T-cell (primary cell): ENCODE results near the gene SYT6. TPM values are rescaled to one million over a fixed set of nuclear protein-coding genes. Genes with fewer than 3 reads are reported as not detected.

Source experiments
- ATAC-seq, 4 experiments: fragments of 200-7000 bp in 3 of 4; fragments of 150-1000 bp in 1 of 4; cut with Tn5 transposase; replicated peaks in 1 of 4; 1 replicate in 3 of 4; 2 replicates in 1 of 4; pipeline ENCODE4 v1.10.0; 2021; ENCODE audit warnings: moderate library complexity in 3 of 4, mild to moderate bottlenecking in 2 of 4, moderate number of reproducible peaks in 1 of 4
- CTCF ChIA-PET, 2 donors: fragments of 300-600 bp; sonication (Branson Sonifier 250); formaldehyde crosslinking; loops; one replicate each; lab custom pipeline; 2022; ENCODE audit warnings: antibody characterized with exemption in 2 of 2; lab: Charles Lee
- POLR2A ChIA-PET, 2 donors: fragments of 300-600 bp; sonication (Branson Sonifier 250); formaldehyde crosslinking; loops; one replicate each; lab custom pipeline; 2022; ENCODE audit warnings: antibody characterized with exemption in 2 of 2; lab: Charles Lee
- DNase-seq, 35 experiments: peaks; one replicate each; pipeline versions ENCODE4 v3.0.0 to v3.0.0-alpha.2; 2013 to 2023
- H3K27ac ChIP-seq: one replicate; pipeline ENCODE4 v1.5.1; 2013; ENCODE audit warnings: low read length
- H3K27me3 ChIP-seq, 2 experiments: replicated peaks in 1 of 2; 1 replicate in 1 of 2; 2 replicates in 1 of 2; pipeline versions ENCODE4 v1.6.1 to v1.7.0; 2013; ENCODE audit warnings: low read length in 1 of 2, mixed read lengths in 1 of 2; ENCODE audit not compliant: control insufficient read depth in 2 of 2, insufficient read depth in 2 of 2; ENCODE audit errors: extremely low read depth in 1 of 2
- H3K36me3 ChIP-seq, 2 donors: 1 replicate in 1 of 2; 2 replicates in 1 of 2; pipeline versions ENCODE4 v1.6.1 to v1.7.0; 2013; ENCODE audit warnings: low read length in 1 of 2; ENCODE audit not compliant: control insufficient read depth in 2 of 2, insufficient read depth in 1 of 2; ENCODE audit errors: extremely low read depth in 1 of 2
- H3K4me1 ChIP-seq, 2 experiments: 1 replicate in 1 of 2; 2 replicates in 1 of 2; pipeline versions ENCODE4 v1.6.1 to v1.7.0; 2013; ENCODE audit warnings: low read length in 2 of 2, mixed read lengths in 1 of 2; ENCODE audit not compliant: insufficient read depth in 2 of 2, control insufficient read depth in 1 of 2; ENCODE audit errors: extremely low read depth in 1 of 2
- H3K4me3 ChIP-seq, 2 donors: 1 replicate in 1 of 2; 2 replicates in 1 of 2; pipeline versions ENCODE4 v1.5.1 to v1.7.0; 2013; ENCODE audit warnings: mild to moderate bottlenecking in 2 of 2, low read length in 1 of 2, moderate library complexity in 1 of 2; ENCODE audit not compliant: control insufficient read depth in 1 of 2; ENCODE audit errors: extremely low read depth in 1 of 2
- H3K9me3 ChIP-seq: 2 replicates; pipeline ENCODE4 v1.7.0; 2013
- H3K27ac Mint-ChIP-seq, 2 donors: one replicate each; pipeline ENCODE4 v1.8.0; 2020 to 2021; ENCODE audit warnings: mild to moderate bottlenecking in 2 of 2, mixed read lengths in 2 of 2
- H3K27me3 Mint-ChIP-seq, 2 donors: one replicate each; pipeline ENCODE4 v1.8.0; 2021 to 2022; ENCODE audit warnings: mixed read lengths in 2 of 2
- H3K36me3 Mint-ChIP-seq: one replicate; pipeline ENCODE4 v1.8.0; 2021; ENCODE audit warnings: mixed read lengths
- H3K4me1 Mint-ChIP-seq, 3 donors: one replicate each; pipeline ENCODE4 v1.8.0; 2020 to 2022; ENCODE audit warnings: mixed read lengths in 3 of 3, mild to moderate bottlenecking in 1 of 3
- H3K4me3 Mint-ChIP-seq, 3 donors: one replicate each; pipeline ENCODE4 v1.8.0; 2020 to 2022; ENCODE audit warnings: mild to moderate bottlenecking in 3 of 3, mixed read lengths in 3 of 3, moderate library complexity in 3 of 3
- H3K9me3 Mint-ChIP-seq, 3 donors: one replicate each; pipeline ENCODE4 v1.8.0; 2020 to 2022; ENCODE audit warnings: mixed read lengths in 3 of 3
- WGBS: methylation state at CpG from one replicate; pipeline ENCODE4 v1.1.5; 2013; ENCODE audit warnings: missing lambda C conversion rate; ENCODE audit not compliant: insufficient coverage; 5-methylcytosine and 5-hydroxymethylcytosine counted together
- total RNA-seq, 35 experiments: library from RNA in 6 of 35; stranded (reverse) in 6 of 35; fragments of 120-200 nt in 1 of 35; gene quantifications; one replicate each; pipeline versions ENCODE4 v1.2.1 to v1.2.4 and lab custom pipeline; 2013 to 2026

The SYT6 gene
- total RNA-seq, 5 donors from 2014 or later (not counting 1 experiment from before 2014, with no cell fraction given): 0.12 to 0.20 (median 0.18) TPM; not detected in 2

DNA sequence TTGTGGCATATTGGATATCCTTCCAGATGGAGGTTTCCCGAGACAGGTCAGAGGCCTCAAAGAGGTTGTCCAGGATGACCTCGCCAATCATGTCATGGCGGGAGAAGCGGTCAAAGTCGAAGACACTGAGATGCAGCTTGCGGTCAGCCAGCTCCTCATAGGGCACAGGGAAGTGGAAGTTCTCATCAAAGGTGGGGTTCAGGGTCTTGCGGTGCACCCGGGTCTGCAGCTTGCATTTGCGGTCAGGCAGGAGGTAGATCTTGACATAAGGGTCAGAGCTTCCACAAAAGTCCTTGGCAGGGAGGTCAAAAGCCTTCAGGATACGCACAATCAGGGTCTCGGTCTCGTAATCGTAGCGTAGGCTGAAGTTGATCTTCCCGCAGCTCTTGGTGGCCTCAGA, 16.2 kb downstream of the SYT6 start:
- POLR2A ChIA-PET: interaction anchor here in 1 of 2 donors (0.6 kb wide), 1 partner anchor 35 kb away, joined by 5 read pairs; no protein-coding TSS in a partner anchor
- no peaks in the 10 kb centered on the region for H3K4me1 ChIP-seq
- peaks cover 0 to 26% of the 10 kb centered on the region in 2 experiments for H3K27me3 ChIP-seq
- no peaks in the 10 kb centered on the region for H3K36me3 Mint-ChIP-seq
- ATAC-seq (no peak), DNase-seq (no peak)
- 92% methylated on average over 14 of the region's 15 CpGs for WGBS
- H3K4me1 Mint-ChIP-seq: no peaks in the 10 kb centered on the region
- no peak overlapping the region for H3K4me3 ChIP-seq
- H3K9me3 ChIP-seq: no peaks in the 10 kb centered on the region
- no peaks in the 10 kb centered on the region for H3K9me3 Mint-ChIP-seq
- no peak overlapping the region for H3K27ac Mint-ChIP-seq
- no peak overlapping the region for H3K27ac ChIP-seq
- no peaks in the 10 kb centered on the region for H3K36me3 ChIP-seq
- peaks cover 4 to 24% of the 10 kb centered on the region in 2 donors for H3K27me3 Mint-ChIP-seq
- CTCF ChIA-PET: no interaction called here
- no peak overlapping the region for H3K4me3 Mint-ChIP-seq

DNA sequence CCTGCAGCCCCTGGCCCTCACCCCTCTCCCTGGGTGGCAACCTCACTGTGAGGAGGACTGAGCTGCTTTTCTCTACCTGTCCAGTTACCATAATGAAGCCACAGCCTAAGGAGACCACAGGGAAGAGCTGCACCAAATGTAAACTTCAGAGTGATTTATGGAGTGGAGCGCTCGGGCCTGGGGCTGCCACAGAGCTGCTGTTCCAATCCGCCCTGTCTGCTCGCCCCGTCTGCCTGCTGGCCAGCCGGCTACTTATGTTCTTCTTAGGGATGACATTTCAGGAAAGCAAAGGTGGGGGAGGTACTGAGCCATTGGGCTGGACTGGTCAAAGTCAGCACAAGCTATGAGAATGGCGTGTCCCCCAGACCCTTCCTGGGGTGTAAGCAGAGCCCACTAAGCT, 17.9 kb downstream of the SYT6 start:
- no peak overlapping the region for H3K4me3 Mint-ChIP-seq
- ChIA-PET CTCF (interaction anchor here in 1 of 2 donors (0.7 kb wide), 1 partner anchor 12 kb away, joined by 3 read pairs; no protein-coding TSS in a partner anchor), POLR2A (no interaction called here)
- ATAC-seq (no peak), DNase-seq (no peak)
- no peak overlapping the region for H3K4me3 ChIP-seq
- H3K27me3 Mint-ChIP-seq: peaks cover 6 to 24% of the 10 kb centered on the region in 2 donors
- H3K36me3 Mint-ChIP-seq: no peaks in the 10 kb centered on the region
- H3K4me1 Mint-ChIP-seq: no peaks in the 10 kb centered on the region
- H3K27ac Mint-ChIP-seq: no peak overlapping the region
- H3K27me3 ChIP-seq: peaks cover 0 to 30% of the 10 kb centered on the region in 2 experiments
- H3K9me3 Mint-ChIP-seq: no peaks in the 10 kb centered on the region
- H3K9me3 ChIP-seq: no peaks in the 10 kb centered on the region
- H3K27ac ChIP-seq: no peak overlapping the region
- no peaks in the 10 kb centered on the region for H3K36me3 ChIP-seq
- no peaks in the 10 kb centered on the region for H3K4me1 ChIP-seq
- 88% methylated on average over 6 of the region's 7 CpGs for WGBS

DNA sequence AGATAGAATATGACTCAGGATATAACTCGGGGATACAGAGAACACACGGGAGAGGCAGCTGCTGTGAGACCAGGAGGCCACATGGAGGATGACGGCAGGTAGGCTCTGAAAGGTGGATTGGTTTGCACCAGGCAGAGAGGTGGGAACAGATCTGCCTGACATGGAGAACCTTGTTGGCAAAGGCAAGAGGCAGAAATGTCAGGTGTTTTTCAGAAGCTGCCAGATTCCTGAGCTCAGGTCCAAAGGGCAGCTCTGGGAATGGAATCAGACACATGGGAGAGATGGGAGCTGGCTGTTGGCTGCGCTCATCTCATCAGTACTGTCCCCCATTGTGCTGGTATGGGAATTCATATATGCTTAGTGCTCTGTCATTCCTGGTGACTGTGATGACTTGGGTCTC, 19.2 kb downstream of the SYT6 start:
- Mint-ChIP-seq H3K9me3 (no peaks in the 10 kb centered on the region), H3K27me3 (peaks cover 11 to 20% of the 10 kb centered on the region in 2 donors), H3K27ac (no peak overlapping the region), H3K4me3 (no peak overlapping the region), H3K36me3 (no peaks in the 10 kb centered on the region), H3K4me1 (peaks cover under 1 to 9% (median 6%) of the 10 kb centered on the region in 3 donors)
- DNase-seq (no peak), ATAC-seq (no peak)
- H3K27ac ChIP-seq: no peak overlapping the region
- no peaks in the 10 kb centered on the region for H3K36me3 ChIP-seq
- peaks cover 0 to 34% of the 10 kb centered on the region in 2 experiments for H3K27me3 ChIP-seq
- no peak overlapping the region for H3K4me3 ChIP-seq
- ChIA-PET POLR2A (no interaction called here), CTCF (no interaction called here)
- no peaks in the 10 kb centered on the region for H3K4me1 ChIP-seq
- H3K9me3 ChIP-seq: no peaks in the 10 kb centered on the region
- WGBS: 97% methylated on average over 3 of the region's 4 CpGs

DNA sequence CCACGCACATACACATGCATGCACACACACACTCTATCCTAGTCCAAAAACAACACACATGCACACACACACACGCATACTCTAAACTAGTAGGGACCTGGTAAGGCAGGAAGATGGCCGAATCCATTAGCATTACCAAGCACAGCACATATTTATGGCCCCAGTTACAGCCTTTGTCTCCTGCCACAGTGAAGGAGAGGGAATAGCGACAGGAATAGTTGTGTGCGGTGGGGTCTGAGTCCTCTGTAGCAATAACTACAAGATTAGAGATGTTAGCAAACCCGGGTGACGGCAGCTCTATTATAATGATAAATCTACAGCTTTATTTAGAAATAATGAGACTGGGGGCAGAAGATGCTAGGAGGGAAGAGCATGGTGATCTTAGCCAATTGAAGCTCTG, 20.5 kb downstream of the SYT6 start:
- ChIA-PET POLR2A (no interaction called here), CTCF (interaction anchor here in 1 of 2 donors (0.7 kb wide), 1 partner anchor 15 kb away, joined by 6 read pairs; no protein-coding TSS in a partner anchor)
- Mint-ChIP-seq H3K4me3 (no peak overlapping the region), H3K27me3 (peaks cover 11 to 20% of the 10 kb centered on the region in 2 donors), H3K27ac (no peak overlapping the region), H3K9me3 (no peaks in the 10 kb centered on the region), H3K4me1 (peaks cover 9 to 20% (median 13%) of the 10 kb centered on the region in 3 donors), H3K36me3 (no peaks in the 10 kb centered on the region)
- Histone ChIP-seq H3K4me1 (peaks cover 0 to 2% of the 10 kb centered on the region in 2 experiments), H3K36me3 (no peaks in the 10 kb centered on the region), H3K9me3 (no peaks in the 10 kb centered on the region), H3K27me3 (peaks cover 0 to 34% of the 10 kb centered on the region in 2 experiments), H3K4me3 (no peak overlapping the region), H3K27ac (no peak overlapping the region)
- no peak for DNase-seq
- no CpG with 5 or more reads among the region's 7 CpGs for WGBS
- ATAC-seq: no peak

DNA sequence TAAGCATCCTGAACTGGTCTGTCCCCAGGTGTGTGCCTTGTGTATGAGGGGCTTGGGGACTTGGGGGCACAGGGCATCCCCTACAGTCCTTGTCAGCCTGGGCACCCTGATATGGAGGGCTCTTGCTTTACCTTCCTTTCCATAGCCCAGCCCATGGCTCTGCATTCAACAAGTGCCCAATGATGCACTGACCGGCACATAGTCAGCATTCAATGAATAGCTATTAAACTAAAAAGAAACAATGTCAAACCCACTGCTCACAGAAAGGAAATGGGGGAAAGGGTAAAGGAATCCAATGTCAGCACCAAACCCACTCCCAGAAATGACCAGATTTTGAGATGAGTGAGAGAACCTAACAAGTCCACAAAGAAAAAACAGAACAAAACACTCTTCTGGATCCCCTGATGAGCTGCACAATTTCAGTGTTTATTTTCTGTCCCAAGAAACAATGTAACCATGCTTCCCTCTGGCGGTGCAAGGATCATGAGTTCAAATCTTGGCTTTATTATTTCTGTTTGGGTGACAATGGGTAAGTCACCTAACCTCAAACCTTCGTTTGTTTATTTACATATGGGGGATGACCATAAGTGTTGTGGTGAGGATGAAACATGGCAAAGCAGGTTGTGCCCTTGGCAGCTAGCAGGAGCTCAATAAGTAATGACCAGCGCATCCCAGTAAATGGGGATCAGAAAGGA, 22.0 kb downstream of the SYT6 start:
- peaks cover 11 to 16% of the 10 kb centered on the region in 2 donors for H3K27me3 Mint-ChIP-seq
- 80% methylated on average over 2 of the region's 4 CpGs for whole genome bisulfite sequencing
- Histone ChIP-seq H3K9me3 (no peaks in the 10 kb centered on the region), H3K4me1 (peaks cover 0 to 2% of the 10 kb centered on the region in 2 experiments), H3K27ac (no peak overlapping the region), H3K4me3 (no peak overlapping the region), H3K27me3 (peaks cover 0 to 25% of the 10 kb centered on the region in 2 experiments), H3K36me3 (no peaks in the 10 kb centered on the region)
- no peak for ATAC-seq
- DNase-seq: no peak
- peaks cover 9 to 20% (median 13%) of the 10 kb centered on the region in 3 donors for H3K4me1 Mint-ChIP-seq
- no peaks in the 10 kb centered on the region for H3K36me3 Mint-ChIP-seq
- CTCF ChIA-PET: no interaction called here
- H3K9me3 Mint-ChIP-seq: no peaks in the 10 kb centered on the region
- H3K4me3 Mint-ChIP-seq: no peak overlapping the region
- POLR2A ChIA-PET: no interaction called here
- peak overlapping the region in 1 of 2 donors; percentile 13 for H3K27ac Mint-ChIP-seq

DNA sequence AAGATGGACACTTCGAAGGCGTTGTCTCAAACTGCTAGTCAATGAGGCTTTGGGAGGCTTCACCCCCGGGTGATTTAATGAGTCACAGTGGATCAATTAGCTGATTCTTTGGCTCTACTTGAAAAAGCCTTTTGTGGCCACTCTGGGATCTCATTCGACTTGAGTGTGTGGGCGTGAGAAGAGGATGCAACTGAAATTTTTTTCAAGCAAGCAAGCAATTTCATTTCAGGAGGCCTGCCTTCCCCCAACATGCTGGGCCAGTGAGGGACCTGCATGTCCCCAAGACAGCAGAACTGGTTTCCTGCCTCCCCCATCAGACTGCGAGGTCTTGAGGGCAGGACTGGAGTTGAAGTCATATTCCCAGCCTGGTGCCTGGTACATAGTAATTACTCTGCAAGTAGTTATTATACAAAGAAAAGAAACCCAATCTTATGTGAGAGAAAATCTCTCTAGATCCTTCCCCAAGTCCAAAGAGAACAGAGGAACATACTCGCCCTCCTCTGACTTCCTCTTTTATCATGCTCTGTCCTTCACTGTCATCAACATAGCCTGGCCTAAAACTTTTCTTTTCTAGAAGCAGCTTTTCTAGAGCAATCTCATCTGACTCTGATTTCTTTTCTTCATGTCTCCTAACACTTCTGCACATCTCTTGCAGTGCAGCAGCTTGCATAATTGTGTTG, 22.7 kb downstream of the SYT6 start:
- CTCF ChIA-PET: no interaction called here
- WGBS: 61% methylated on average over 5 of the region's 7 CpGs

More for the DNA sequence above, 22.7 kb downstream of the SYT6 start:
- no peak overlapping the region for H3K27ac ChIP-seq
- peaks cover 0 to 2% of the 10 kb centered on the region in 2 experiments for H3K4me1 ChIP-seq
- H3K9me3 ChIP-seq: no peaks in the 10 kb centered on the region
- DNase-seq: no peak
- POLR2A ChIA-PET: no interaction called here
- H3K27ac Mint-ChIP-seq: peak overlapping the region in 1 of 2 donors; percentile 13
- peaks cover 10 to 20% (median 13%) of the 10 kb centered on the region in 3 donors for H3K4me1 Mint-ChIP-seq
- H3K36me3 Mint-ChIP-seq: no peaks in the 10 kb centered on the region
- ATAC-seq: no peak
- peaks cover 0 to 20% of the 10 kb centered on the region in 2 experiments for H3K27me3 ChIP-seq
- H3K27me3 Mint-ChIP-seq: peaks cover 11 to 13% of the 10 kb centered on the region in 2 donors
- H3K4me3 ChIP-seq: no peak overlapping the region
- no peak overlapping the region for H3K4me3 Mint-ChIP-seq
- H3K9me3 Mint-ChIP-seq: no peaks in the 10 kb centered on the region
- H3K36me3 ChIP-seq: no peaks in the 10 kb centered on the region
